ENCODE data around the gene TBX20.

DNA sequence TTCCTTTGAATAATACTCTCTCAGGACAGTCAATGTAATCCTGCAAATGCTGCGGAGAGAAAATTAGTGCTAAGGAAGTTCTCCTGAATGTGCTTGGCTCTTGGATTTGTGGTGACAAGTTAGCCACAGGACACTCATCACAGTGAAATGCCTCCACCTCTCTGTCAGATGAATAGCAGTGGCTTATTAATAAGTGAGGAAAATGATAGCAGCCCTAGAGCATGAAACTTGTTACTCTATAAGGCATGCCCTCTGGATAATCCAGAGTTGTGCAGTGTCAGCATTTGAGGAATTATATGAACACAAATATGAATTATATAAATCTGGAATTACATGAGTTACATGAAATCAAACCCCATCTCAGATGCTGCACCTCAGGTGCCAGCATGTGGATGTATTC is 23.5 kb upstream of the TBX20 start:
- no peak for TF ChIP-seq POLR2A (IDR thresholded peaks at IDR 0.05; ENCODE audit: extremely low read depth, insufficient read length)
- TF ChIP-seq, protein P1, sequence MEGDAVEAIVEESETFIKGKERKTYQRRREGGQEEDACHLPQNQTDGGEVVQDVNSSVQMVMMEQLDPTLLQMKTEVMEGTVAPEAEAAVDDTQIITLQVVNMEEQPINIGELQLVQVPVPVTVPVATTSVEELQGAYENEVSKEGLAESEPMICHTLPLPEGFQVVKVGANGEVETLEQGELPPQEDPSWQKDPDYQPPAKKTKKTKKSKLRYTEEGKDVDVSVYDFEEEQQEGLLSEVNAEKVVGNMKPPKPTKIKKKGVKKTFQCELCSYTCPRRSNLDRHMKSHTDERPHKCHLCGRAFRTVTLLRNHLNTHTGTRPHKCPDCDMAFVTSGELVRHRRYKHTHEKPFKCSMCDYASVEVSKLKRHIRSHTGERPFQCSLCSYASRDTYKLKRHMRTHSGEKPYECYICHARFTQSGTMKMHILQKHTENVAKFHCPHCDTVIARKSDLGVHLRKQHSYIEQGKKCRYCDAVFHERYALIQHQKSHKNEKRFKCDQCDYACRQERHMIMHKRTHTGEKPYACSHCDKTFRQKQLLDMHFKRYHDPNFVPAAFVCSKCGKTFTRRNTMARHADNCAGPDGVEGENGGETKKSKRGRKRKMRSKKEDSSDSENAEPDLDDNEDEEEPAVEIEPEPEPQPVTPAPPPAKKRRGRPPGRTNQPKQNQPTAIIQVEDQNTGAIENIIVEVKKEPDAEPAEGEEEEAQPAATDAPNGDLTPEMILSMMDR (IDR thresholded peaks at IDR 0.05; ENCODE audit: low read depth, low read length): no peak
- TF ChIP-seq, protein P2, sequence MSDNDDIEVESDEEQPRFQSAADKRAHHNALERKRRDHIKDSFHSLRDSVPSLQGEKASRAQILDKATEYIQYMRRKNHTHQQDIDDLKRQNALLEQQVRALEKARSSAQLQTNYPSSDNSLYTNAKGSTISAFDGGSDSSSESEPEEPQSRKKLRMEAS (IDR thresholded peaks at IDR 0.05; ENCODE audit: low read depth, low read length): no peak
- TF ChIP-seq MYC (IDR thresholded peaks at IDR 0.05; ENCODE audit: low read depth, low read length): no peak

Measured in NB4 (cell line).